Measurements from ENCODE around the gene ARHGEF10L.

GRCh38 chr1:17515902-17516301 lies 23.6 kb upstream of the ARHGEF10L start:
- TF ChIP-seq, protein P1, sequence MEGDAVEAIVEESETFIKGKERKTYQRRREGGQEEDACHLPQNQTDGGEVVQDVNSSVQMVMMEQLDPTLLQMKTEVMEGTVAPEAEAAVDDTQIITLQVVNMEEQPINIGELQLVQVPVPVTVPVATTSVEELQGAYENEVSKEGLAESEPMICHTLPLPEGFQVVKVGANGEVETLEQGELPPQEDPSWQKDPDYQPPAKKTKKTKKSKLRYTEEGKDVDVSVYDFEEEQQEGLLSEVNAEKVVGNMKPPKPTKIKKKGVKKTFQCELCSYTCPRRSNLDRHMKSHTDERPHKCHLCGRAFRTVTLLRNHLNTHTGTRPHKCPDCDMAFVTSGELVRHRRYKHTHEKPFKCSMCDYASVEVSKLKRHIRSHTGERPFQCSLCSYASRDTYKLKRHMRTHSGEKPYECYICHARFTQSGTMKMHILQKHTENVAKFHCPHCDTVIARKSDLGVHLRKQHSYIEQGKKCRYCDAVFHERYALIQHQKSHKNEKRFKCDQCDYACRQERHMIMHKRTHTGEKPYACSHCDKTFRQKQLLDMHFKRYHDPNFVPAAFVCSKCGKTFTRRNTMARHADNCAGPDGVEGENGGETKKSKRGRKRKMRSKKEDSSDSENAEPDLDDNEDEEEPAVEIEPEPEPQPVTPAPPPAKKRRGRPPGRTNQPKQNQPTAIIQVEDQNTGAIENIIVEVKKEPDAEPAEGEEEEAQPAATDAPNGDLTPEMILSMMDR (IDR thresholded peaks at IDR 0.05): no peak
- TF ChIP-seq POLR2A (IDR thresholded peaks at IDR 0.05): no peak
